Putamen (tissue), 1 donor: ENCODE results near the gene ANTXRL.
"Not testable (repeated sequence)": the region's sequence is repeated elsewhere in the genome, so short reads cannot be mapped to it uniquely, and the experiment has no call there.

Experiments used
- DNase-seq: peaks from one replicate; pipeline ENCODE4 v3.0.0-alpha.2; 2016; ENCODE audit warnings: low spot score

ANTXRL gene

DNA sequence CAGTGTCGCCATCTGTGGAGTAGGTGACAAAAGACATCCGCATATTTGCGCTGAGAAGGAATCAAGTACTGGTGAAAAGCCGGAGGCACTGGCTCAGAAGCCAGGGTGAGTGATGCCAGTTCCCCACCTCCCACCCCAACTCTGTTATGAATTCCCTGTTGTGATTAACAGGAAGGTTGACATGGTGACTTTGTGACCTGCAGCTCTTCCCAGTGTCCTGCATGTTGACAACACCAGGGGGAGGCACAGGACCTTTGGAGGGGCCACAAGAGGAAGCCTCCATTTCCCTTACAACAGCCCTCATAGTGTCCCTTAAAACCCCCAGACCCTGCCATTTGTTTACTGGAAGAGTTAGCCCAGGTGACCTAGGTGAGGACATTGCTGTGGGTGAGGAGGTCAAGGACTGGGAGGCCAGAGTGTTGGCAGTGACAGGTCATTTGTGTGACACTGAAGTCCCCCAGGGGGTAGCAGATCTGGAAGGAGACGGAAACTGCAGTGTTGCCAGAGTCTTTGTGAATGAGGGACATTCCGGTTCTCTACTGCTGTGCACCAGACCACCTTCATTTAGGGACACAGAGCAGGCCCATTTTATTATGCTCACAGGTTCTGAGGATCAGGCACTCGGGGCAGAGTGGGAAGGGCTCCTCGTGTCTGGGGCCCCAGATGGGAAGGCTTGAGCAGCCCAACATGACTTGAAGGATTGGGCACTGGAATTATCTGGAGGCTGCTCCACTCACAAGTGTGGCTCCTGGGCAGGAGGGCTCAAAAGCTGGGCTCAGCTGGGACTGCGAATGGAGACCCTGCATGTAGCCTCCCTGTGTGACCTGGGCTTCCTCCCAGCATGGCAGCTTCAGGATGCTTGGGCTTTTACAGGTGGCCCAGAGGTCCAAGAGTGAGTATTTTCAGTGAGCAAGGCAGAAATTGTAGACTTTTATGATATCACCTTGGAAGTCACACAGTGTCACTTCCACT lies 13.0 kb upstream of the ANTXRL start:
- no peak for DNase-seq

DNA sequence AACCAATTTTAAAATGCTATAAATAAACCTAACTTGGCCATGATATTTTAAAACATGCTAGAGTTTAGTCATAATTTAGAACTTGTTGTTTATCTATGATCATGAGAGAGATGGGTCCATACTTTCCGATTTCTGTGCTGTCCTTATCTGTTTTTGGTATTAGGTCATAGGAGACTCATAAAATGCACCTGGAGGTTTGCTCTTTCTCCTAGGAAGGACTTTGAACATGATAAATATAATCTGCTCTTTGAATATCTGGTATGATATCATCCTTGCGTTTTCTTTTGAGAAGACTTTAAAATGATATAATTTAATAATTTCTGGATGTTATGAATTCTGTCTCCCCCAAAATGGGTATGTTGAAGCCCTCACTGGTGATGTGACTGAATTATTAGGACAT lies 9.0 kb upstream of the ANTXRL start:
- no peak for DNase-seq

DNA sequence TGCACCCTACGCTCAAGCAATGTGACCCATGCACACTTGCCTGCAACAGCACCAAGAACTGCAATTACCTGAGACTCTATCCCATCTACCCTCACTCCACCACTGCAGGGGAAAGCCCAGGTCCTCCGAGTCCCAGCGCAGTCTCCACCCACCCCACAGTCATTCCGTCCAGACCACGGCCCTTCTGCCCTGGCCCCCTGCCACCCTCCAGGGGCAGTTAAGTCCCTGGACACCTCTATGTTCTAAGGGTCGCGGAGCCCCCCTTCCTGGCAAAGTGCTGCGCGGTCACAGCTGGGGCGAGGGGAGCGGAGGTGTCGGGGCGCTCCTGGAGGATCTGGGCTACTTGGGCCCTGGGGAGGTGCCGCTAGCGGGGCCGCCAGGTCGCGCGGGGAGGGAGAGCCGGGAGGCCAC lies 4.4 kb upstream of the ANTXRL start:
- DNase-seq = not testable (repeated sequence)

- peak; percentile 88 for DNase-seq
Measured at GRCh38 chr10:46282842-46283574, 3.8 kb upstream of the ANTXRL start.

DNA sequence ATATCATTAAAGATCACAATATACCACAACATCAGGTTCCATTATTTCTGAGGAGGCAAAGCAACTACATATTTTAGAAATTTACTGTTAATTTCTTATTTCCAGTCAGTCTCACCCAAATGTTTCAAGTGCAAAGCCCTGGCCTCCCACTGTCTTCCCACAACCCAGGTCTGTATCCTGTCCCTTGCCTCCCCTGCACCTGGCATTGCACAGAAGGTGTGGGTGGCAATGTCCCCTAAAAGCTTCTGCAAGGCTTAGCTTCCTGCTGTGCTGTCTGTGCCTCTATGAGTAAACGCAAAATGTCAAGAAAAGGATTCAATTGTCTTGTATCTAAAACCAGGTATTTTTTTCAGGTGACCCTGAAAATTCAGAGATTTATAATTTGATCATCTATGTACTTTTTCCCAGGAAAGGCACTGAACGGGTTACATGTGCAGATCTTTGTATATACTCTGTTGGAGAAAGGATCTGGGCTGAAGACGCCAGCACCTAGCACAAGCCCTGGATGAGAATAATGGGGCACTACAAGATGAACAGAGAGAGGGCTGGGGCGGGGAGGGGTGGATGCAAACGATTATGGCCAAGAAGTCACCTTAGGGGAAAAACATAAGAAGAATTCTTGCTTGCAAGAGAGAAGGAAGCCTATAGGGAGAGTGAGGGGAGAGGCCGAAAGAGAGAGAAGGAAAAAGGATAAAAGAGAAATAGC lies 3.1 kb upstream of the ANTXRL start:
- no peak for DNase-seq

DNA sequence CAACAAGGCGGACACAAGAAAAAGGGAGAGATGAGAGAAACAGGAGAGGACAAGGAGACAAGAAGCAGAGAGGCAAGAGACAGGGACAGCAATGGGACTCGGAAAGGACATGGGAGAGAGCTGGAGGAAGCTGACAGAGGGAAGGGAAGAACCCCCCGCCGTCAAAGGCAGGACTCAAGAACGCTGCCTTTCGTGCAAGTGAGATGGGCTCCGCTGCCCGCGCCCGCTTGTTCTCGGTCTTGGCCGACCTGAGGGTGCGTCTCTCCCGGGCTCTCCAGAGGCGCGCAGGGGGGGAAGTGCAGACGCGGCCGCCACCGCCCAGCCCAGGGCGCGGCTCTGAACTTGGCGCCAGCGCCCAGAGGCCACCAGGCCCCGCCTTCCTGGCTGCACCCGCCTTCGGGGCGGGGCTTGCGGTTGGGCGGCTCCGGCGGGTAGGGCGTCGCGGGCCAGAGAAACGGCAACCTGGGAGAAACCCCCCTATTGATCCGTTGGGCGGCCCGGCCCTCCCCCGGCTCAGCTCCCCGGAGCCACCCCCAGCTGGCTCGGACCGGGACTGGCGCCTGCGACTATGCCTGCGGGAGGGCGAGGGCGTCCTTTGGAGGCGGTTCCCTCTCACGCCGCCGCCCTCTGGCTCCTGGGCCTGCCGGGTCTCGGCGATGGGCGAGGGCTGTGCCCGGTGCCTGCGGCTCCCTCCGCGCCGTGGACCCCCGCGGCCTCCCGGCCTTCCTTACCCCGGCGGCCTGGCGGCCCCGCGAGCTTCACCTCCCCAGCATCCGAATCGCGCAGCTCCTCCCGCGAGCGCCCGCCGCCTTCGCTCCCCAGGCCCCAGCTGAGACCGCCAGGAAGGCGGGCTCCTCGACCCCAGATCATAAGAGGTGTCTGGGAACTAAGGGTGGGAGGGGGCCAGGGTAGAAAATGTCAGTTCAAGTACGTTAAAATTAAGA lies 2.2 kb upstream of the ANTXRL start:
- DNase-seq = peak; percentile 82

GRCh38 chr10:46285300-46285699 lies 1.5 kb upstream of the ANTXRL start:
- no peak for DNase-seq

DNA sequence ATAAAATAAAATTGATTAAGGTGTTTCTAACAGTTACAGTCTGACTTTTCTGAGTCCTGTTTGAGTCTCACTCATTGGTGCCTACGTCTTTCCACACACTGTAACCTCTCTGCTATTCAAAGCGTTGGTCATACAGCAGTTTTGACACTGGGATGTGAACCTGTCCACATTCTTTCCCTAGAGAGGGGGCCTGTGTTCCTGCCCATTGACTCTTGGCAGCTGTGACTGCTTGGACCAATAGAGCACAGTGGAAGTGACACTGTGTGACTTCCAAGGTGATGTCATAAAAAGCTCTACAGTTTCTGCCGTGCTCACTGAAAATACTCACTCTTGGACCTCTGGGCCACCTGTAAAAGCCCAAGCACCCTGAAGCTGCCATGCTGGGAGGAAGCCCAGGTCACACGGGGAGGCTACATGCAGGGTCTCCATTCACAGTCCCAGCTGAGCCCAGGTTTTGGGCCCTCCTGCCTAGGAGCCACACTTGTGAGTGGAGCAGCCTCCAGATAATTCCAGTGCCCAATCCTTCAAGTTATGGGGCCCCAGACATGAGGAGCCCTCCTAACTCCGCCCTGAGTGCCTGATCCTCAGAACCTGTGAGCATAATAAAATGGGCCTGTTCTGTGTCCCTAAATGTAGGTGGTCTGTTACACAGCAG lies 704 bp upstream of the ANTXRL start:
- no peak for DNase-seq

GRCh38 chr10:46287846-46288477 lies 1.2 kb downstream of the ANTXRL start:
- no peak for DNase-seq

DNA sequence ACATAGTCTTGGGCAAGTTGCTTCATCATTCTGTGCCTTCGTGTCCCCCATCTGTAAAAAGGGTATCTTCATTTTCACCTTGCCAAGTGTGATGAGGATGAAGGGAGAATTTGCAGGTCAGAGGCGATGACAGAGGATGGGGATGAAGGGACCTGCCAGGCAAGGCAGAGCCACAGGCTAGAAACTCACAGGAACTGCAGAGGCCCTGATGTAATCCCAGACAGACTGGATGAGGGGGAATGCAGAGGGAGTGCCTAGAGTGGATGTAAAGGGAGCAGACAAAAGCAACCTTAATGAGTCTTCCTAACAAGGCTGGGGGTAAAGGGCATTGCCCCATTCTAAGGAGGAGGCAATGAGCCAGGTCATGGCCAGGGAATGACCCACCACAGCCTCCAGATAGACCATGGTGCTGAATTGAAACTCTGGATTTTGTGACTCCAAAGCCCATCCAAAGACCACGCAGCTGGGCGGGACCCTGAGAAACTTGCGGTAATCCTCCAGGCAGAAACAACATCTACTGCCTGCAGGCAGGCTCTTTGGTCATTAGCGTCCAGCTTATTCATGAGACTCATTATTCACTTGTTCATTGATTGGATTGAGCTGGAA lies 1.9 kb downstream of the ANTXRL start:
- DNase-seq = no peak

DNA sequence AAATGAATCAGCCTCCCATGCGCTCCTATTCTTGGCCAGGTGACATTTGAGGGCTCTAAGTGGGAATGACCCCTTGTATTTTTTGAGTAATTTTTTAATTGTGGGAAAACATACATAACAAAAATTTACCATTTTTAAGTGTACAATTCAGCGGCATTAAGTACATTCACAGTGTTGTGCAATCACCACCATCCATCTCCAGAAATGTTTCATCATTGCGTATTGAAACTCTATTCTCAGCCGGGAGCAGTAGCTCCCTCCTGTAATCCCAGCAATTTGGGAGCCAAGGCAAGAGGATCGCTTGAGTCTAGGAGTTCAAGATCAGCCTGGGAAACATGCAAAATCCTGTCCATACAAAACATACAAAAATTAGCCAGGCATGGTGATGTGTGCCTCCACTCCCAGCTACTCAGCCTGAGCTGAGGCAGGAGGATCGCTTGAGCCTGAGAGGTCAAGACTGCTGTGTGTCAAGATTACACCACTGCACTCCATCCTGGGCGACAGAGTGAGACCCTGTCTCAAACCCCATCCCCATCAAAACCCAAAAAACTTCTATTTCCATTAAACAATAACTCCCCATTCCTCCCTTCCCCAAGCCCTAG lies 2.5 kb downstream of the ANTXRL start:
- DNase-seq = no peak

- DNase-seq = no peak
Measured at GRCh38 chr10:46290101-46290886, 3.5 kb downstream of the ANTXRL start.

DNA sequence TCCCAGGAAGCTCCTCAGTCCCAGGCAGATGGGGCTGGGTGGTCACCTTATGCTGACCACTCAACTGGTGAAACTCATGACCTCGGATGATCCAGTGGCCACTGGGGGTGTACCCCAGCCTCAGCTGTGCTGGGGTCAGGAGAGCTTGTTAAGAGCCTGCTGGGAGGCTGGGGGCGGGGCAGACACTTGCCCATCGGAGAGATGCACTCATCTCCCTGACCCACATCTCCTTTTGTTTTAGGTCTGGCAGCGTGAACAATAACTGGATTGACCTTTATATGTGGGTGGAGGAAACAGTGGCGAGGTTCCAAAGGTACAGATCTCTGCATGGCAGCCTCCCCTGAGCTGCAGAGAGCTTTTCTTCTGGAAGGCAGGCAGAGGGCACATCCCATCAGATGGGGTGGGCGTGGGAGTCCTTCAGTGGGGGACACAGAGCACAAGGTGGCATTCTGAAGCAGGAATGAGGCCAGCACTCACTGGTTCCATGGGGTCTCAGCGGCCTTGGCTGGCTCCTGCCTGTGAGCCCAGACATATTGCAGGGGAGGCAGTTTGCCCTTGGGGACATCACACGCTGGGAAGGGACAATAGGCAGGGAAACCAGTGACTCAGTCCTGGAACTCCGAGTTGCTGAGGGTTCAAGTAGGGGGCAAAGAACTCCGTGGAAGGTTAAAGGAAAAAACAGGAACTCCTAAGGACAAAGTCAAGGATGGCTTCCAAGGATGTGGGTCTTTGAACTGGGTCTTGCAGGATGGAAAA lies 5.2 kb downstream of the ANTXRL start:
- DNase-seq = no peak

GRCh38 chr10:46292573-46293023 lies 5.8 kb downstream of the ANTXRL start:
- DNase-seq = no peak

DNA sequence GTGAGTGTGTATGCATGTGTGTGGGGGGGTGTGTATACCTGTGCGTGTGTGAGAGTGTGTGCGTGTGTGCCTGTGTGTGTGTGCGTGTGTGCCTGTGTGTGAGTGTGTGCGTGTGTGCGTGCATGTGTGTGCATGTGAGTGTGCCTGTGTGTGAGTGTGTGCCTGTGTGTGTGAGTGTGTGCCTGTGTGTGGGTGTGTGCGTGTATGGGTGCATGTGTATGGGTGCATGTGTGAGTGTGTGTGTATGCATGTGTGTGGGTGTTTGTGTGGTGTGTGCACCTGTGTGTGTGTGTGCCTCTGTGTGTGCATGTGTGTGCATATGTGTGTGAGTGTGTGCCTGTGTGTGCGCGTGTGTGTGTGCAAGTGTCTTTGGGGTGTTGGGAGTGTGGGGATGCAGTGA lies 6.4 kb downstream of the ANTXRL start:
- no peak for DNase-seq

DNA sequence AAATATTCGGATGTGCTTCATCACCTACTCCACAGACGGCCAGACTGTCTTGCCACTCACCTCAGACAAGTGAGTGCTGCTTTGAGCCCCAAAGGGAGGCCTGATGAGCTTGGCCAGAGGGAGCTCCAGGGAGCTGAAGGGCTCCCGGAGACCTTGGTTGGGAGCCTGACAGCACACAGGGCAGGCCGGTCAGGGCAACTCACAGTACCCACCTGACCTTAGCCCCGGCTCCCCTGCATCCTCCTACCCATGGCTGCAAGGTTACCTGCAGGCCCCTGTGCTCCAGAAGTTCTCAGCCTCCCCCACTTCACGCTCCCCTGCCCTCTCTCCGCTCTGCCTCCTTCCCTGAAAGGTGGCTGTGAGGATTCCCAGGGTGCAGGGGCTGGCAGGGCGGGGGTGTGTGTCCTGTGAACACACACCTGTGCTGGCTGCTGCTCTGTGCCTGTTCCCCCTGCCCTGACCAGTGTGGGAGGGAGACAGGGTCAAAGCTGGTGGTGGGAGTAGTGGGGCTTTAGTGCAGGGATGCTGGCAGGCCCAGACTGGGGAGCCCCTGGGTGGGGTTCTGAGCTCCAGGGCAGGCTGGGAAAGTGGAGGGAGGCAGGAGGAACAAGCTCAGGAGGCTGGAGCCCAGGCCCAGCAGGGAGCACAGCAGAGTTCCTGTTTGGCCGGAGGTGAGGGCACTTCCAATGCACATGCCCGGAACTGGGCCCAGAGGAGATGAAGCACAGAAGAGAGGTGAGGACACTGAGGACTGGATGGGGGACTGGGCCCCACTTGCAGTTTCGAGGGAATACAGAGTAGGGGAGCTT lies 7.2 kb downstream of the ANTXRL start:
- no peak for DNase-seq

- DNase-seq = no peak
Measured at GRCh38 chr10:46294641-46295220, 7.9 kb downstream of the ANTXRL start.
